G401.6 (cell line): Measurements from ENCODE around the gene HEPACAM2.
A peak's percentile ranks its signal among the peaks of the same experiment; 100 is the strongest.

Experiments used
- FAIRE-seq: peaks from 2 replicates; lab custom pipeline; 2012; peaks lifted over from hg19 to GRCh38; lab: Jason Lieb, UNC

The HEPACAM2 gene

DNA sequence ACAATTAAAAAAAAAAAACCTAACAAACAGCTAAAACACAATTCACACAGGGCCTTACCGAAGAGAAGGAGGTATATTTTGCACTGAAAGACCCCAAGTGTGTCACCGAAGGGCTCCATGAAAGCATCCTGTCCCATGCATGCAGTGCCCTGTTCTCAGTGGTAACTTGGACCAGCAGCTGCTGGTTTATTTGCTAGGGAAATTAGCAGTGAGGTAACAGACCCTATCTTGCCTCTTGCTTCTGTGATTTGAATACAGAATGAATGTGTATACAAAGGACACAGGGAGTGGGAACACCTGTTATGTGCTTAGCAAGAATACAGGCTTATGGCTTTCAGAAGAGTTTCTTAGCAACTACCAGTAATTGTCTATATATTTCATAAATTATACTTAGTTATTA is at the start of gene HEPACAM2:
Gene HEPACAM2 (minus strand): TSS at position 160 of the 400 bp plus-strand sequence.
- FAIRE-seq = no peak

DNA sequence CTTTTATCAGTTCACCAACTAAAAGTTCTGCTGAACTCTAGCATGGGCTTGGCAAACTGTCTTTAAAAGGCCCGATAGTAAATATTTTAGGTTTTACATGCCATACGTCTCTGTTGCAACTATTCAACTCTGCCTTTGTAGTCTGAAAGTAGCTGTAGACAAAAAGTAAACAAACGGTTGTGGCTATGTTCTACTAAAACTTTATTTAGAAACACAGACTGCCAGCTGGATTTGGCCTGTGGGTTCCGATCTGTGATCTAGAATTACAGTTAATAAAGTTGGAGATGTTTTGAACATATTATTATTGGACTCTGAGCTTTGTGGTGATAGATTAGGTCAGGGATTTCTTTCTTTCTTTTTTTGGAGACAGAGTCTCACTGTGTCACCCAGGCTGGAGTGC is 39.0 kb upstream of the HEPACAM2 start:
- no peak for FAIRE-seq

DNA sequence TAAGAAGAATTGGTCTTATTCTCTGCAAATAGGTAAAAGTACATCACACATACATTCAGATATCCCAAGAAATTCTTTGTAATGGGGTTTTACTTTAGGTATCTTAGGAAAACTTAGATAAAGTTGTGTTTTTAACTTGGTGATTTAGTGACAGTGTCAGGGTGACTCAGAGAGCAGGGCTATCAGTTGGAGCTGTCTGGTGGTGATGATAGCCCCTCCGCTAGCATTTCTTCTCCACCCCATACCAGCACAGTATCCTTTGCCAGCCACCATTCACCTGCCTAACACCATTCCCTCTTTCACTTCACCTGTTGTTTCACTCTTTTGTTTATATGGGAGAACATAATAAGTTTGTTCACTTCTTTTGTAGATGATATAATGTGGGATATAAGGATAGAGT is 36.3 kb upstream of the HEPACAM2 start:
- no peak for FAIRE-seq

DNA sequence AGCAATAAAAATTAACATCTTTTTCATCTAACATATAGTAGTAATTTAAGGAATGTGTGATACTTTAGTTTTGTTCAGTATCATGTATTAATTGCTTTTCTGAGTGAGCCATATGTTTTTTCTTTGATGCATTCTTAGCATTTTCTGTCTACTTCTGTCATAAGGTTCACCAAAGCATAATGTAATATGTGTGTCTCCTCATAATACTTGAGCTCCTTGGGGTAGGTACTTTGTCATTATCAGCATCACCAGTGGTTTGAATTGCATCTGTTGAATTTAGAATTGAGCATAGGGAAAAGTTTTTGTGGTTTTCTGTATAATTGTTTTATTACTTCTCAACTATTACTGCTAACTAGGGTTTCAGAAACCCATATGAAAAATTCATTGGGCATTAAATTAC is 32.4 kb upstream of the HEPACAM2 start:
- no peak for FAIRE-seq

DNA sequence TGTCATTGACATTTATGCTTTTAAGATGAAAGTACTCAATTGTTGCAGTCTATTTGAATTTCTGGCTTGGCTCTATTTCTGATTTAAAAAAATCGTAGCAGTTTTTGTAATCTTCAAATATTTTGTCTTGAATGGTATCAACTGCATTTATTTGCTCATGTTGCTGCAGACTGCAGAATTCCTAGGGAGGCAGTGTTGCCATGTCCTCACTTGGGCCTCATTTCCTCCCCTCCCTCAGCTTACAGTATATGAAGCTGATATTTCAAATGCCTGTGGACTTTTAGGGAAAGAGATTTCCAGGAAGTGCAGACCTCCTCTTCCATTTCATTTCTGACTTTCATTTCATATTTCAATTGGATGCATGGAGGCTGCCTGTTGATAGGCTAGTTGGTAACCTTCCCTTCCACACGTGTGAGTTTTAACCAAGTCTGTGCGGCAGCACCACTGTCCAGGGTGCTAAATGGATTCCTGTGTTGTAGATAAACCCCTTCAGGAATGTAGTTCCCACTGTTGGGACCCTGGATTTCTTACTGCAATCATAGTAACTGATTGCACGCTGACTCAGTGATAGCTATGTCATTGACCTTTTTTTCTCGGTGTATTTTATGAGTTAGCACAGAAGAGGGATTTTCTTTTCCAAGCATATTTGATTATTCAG is 23.4 kb upstream of the HEPACAM2 start:
- no peak for FAIRE-seq

DNA sequence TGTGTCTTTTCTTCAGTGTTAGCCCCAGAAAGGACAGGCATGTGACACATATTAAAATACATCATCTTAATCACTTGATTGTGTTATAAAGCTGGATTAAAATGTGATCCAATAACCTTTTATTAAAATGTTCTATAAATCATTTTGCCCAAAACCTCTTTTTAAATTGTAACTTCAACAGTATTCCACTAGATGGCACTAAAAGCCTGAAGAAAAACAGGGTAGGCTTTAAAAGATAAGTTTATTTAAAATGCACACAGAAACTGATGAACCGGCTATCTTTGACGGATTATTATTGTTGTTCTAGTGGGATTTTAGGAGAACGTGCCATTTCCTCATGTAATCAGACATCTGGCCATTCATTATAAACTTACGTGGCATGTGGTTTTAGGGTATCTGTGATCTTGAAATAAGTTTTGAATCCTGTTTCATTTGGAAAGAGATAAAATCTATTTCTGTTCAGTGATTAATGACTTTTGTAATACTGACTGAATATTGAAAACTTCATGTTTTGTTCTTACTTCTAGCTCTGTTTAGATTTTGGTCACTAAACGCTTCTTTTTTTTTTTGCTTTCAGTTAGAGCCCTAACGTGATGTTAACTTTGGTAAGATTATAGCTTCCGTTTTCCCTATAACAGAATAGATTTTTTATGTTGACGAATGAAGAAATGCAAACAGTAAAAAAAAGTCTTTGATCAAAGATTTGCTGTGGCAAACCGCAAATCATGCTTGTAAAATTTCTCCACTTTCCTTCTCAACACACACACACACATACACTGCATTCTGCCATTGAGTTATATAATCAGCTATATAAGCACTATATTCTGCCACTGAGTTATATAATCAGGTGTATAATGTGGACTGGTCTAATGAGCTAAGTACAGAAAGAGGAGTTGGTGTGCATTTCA is 19.5 kb upstream of the HEPACAM2 start:
- FAIRE-seq = peak; percentile 90

DNA sequence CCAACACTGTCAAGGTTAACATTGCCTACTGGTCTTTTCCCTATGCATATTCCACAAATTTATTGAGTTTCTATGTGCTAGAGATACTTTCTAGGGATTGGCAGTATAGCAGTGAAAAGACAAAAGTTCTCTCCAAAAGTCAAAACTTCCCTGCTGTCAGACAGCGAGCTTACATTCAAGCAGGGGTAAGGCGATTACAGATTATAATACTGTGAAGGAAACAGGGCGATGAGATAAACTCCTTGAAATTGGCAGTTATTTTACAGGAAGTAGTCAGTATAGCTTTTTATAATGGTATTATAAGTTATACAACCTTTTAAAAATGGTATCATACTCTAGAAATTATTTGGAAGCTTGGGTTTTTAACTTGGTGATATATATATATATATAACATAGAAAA is 15.8 kb upstream of the HEPACAM2 start:
- FAIRE-seq = peak; percentile 11

DNA sequence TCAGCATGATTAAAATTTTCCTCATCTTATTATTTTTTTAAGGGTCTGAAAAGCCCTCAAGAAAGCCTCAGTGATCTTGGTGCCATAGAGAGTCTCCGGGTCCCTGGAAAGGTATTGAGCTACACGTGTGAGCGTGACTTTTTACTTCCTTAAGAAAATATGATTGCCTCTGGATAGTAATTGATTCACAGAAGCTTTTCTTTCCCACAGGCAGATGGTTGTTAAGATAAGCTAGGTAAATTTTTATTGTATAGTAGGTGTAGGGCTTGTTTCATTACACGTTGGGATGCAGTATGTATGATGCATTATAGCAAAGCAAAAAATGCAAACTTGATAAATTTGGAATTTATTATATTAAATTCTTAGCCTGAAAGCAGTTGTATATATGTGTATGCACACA is 13.6 kb upstream of the HEPACAM2 start:
- FAIRE-seq = no peak

DNA sequence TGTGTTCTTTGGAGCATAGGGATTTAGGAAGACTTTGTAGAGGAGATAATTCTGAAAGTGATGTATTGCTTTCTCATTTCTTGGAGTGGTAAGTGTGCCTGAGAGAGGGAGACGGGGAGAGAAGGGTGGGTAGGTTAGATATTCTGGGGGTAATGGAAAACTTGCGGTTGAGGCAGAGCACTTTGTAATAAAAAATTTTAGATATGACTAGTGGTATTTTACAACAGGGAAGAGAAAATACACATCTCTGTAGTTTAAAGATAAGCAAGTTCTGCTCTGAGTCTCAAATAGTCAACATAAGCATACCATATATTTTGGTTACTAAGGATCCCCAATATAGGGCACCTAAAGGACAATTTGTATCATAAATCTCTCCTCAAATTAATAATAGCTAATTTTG is 12.5 kb upstream of the HEPACAM2 start:
- no peak for FAIRE-seq

DNA sequence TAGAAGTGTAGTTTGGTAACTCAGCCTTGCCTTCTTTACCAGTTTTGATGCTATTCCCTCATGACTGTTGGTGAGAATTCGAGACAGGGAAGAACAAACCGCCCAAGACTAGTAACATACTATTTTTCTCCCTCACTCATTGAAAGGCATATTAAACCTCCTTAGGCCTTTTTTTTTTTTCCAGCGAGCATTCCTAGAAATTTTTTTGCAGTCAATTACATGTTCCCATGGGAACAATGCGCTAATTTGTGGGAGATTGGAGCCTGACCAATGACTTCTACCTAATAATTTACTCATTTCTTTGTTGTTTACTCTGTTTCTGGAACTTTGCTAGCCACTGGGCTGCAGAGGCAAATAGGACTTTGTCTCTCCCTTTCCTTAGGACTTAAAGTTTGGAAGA is 11.9 kb upstream of the HEPACAM2 start:
- no peak for FAIRE-seq

DNA sequence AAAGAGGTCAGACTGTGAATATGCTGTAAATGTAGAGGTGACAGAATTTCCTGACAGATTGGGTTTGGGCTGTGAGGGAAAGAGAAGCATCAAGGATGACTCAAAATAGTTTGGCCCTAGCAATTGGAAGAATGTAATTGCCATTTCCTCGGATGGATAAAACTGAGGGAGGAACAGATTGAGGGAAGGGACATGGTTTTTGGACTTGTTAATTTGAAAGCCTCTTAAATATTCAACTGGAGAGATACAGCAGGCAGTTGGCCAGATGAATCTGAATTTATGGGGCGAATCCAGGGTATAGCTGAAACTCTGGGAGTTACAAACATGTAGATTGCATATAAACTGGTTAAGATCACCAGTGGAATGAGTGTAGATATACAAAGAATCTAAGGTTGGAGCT is 9.3 kb upstream of the HEPACAM2 start:
- no peak for FAIRE-seq

DNA sequence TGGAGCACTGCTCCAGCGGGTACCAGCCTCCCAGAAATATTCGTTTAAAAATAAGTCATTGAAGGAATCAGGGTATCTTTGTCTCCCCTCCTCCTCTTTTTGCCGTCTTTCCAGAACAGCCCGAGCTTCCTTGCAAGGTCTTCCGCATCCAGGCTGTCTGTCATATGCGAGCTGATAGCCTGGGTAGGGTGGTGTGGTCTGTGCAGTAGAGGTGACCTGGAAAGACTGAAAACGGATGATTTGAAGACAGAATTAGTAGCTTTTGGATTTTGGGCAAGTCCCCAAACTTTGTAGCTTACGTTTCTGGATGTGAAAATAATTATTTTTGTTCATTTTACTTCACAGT is 6.4 kb upstream of the HEPACAM2 start:
- no peak for FAIRE-seq

DNA sequence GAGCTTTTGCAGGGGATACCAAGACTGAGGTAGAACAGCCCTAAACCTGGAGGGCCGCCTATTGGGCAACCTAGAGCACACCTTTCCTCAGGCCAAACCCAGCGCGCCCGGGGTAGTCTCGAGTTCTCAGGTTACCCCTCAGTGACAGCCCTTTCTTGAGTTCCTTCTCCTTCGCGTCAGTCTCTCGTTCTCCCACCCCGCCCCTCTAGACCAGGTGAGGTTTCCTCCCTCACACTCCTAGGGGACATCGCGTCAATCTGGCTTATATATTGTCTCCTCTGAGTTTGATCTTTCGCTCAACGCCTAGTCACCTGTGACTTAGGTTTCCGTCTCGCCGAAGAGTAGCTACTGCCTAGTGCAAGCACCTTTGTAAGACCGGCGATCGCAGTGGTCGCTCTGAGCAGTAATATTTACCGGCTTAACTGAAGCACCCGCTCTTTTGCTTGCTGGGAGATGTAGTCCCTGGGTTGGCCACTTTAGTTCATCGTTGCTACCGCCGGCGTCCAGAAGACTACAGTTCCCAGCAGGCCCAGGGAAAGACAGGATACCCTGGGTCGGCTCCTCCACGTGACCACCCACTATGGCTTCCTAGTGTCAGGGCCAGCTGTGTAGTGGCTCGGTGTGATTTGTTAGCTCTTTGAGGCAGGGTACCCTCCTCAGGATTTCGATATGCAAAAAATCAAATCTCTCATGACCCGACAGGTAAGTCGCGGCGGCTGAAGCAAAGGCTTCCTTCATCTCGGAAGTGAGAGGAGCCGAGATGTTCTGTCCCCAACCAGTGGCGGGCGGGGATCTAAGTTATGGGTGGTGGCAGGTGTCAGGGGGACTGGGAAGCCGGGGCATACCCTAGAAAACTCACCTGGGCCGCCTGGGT is 5.8 kb upstream of the HEPACAM2 start, which contains the start of gene VPS50:
Gene VPS50 (plus strand): TSS at position 568 of the 874 bp plus-strand sequence. CDS start 102 bp downstream, at position 670.
- peak; percentile 95 for FAIRE-seq

DNA sequence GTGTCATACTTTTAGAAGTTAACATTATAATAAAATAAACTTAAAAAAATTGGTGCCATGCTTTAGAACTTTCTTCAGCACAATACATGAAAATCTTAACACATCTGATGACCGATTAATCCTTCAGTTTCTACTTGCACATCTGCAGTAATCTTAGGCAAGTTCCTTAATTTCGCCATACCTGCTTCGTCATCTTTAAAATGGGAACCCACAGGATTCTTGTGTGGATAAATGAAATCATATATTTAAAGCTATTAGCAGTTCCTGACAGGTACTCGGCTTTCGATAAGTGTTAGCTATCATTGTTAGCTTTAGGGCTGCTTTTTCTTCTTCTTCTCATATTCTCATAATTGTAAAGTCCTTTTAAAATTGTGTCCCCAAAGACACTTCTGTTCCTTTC is 5.0 kb upstream of the HEPACAM2 start:
- FAIRE-seq = no peak

DNA sequence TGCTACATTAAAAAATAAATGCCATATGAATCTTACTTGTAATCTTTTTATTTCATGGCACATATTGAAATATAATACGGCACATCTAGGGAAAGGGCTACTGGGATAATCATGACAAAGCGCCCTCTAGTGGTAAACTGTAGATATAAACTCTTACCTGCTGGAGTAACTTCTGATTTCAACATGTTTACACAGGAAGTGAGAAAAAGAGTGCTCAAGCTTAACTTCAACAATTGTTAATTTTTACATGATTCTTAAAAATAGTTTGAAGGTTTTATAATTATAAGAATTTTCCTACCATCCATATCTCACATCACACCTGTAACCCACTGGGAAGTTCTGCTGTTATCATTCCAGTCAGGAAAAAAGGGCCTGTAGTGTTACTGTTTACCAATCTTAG is 2.0 kb upstream of the HEPACAM2 start:
- FAIRE-seq = peak; percentile 91

DNA sequence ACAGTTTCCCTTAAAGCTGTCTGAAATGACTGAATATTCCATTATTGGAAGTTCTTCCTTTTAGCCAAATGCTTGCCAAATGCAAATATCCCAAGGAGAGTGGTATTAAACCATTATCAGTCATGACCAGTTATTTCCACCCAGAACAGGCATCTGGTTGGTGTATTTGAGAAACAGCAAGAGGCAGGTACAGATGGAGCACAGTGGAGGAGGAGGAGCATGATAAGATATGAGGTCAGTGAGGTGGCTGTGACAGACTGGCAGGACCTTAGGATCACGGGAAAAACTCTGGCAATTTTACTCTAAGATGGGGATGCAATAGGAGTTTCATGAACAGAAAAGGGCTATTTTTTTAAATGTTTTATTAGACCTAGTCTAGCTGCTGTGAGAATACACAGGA is 6.4 kb downstream of the HEPACAM2 start:
- FAIRE-seq = no peak

DNA sequence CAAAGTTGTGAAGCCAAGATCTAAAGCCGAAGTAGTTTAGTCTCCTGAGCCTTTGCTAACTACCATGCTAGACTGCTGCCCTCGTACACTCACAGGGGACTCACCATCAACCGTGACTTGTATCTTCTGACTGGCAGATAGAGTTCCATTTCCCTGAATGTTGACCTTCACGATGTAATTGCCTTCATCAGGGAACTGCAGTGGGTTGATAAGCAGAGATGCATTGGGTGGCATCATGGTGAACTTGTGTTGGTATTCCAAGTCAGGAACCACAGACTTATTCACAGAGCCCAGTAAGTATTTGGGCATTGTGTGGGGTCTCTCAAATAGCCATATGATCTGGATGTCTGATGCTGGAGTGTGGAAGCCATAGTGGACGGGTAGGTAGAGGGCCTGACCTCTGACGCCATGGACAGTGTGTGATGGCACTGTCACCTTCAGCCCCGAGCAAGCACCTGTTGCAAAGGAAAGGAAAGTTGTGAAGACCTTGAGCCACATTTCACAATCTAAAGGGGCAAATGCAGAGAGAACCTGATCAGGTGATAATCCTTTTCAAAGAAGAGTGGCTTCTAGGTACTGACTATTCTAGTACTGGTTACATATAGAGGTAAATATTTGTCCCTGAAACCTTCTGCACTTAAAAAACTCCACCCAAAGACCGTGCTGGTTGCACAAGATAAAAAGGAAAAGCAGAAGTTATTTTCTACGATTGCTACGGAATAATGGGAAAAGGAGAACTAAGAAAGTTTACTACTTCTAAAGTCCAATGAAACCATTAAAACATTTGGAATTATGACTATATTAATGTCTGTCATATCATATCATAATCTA is 7.1 kb downstream of the HEPACAM2 start:
- no peak for FAIRE-seq

DNA sequence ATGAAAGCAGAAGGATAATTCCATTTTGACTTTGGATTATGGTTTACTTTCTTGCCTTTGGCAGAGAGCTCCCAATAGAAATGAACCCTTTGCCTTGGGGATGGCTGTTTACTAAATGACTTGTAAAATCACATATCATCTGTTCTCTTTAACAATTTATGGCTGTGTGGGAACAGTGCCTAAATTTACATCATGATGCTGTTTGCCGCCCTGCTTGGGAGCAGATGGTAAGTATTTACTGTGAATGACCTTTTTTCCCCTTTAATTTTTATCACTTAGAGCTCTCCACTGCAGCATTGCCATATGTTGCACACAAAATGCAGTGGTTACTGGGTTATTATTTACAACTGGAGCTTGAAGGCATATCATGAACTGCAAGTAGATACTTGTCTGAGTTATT is 13.4 kb downstream of the HEPACAM2 start:
- no peak for FAIRE-seq

DNA sequence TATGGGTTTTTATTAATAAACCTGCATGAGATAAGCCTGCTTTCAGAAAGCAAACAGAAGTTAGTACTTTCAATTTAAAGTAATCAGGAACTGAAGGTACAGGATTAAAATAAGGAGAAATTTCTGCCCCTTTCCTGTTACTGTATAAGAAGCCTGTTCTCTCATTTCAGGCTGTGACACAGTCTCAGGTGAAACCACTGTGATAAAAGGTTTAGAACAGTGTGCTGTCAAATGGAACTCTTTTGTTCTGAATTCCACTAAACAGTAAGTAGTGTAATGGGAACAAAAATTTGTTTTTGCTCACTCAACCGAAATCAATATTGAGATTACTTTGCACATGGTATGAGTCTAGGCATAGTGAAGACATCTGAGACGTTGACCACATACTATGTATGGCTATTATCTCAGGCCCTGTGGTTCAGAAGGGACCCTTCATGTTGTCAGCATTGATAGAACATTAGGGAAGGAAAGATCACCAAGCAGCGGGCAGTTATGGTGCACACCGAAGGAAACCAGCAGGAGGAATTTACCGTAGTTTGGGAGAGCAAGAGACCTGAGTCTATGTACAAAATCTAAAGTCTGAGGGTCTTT is 14.9 kb downstream of the HEPACAM2 start:
- no peak for FAIRE-seq

DNA sequence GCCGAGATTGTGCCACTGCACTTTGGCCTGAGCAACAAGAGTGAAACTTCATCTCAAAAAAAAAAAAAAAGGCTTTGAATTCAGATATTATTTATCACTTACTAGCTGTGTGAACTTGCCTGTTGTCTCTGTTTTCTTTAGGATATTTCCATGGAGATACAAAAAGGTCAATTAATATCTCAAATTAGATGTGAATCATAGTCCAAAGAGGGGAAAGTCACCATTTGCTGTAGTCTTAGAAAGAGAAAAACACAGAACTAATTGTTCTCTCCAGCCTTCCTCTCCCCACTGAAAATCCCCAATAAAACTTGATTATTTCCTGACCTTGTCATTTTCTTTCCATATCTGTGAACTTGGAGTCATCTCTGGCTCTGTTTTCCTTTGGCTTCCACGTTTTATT is 21.2 kb downstream of the HEPACAM2 start:
- FAIRE-seq = no peak

DNA sequence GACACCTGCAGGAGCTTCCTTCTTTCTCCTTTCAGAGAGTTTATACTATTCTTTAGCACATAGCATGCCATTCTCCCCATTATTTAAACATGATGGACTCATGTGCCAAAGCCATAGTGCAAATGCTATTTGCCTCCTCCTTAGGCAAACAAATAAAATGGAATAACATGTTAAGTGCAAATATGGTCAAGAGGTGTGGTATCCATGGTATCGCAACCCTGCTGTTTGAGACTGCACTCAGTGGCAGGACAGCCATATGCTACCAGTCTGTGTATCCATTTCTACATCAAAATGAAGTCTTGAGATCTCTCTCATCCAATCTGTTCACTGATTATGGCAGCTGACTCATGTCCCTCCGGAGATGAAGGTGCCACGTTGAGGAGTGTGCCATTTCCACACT is 22.8 kb downstream of the HEPACAM2 start:
- no peak for FAIRE-seq
